Vagina (tissue), 2 donors: ENCODE results near the gene BCLAF1. TPM values are rescaled to one million over a fixed set of nuclear protein-coding genes. Genes with fewer than 3 reads are reported as not detected.

Experiments
- DNase-seq, 2 donors: peaks; one replicate each; pipeline ENCODE4 v3.0.0-alpha.2; 2017; ENCODE audit errors: extremely low spot score in 2 of 2
- H3K27ac ChIP-seq: fragments of 200-600 bp; sonication (generic); one replicate; pipeline ENCODE4 v1.5.1; 2019
- H3K27me3 ChIP-seq: fragments of 200-600 bp; sonication (generic); one replicate; pipeline ENCODE4 v1.5.1; 2019
- H3K36me3 ChIP-seq, 2 donors: fragments of 200-600 bp; sonication (generic); one replicate each; pipeline ENCODE4 v1.5.1; 2017 to 2019
- H3K4me1 ChIP-seq: fragments of 200-600 bp; sonication (generic); one replicate; pipeline ENCODE4 v1.5.1; 2019
- H3K4me3 ChIP-seq, 2 donors: fragments of 200-600 bp; sonication (generic); 1 replicate in 1 of 2; 2 replicates in 1 of 2; pipeline ENCODE4 v1.5.1; 2016 to 2019
- H3K9me3 ChIP-seq: fragments of 200-600 bp; sonication (generic); one replicate; pipeline ENCODE4 v1.5.1; 2019
- CTCF ChIP-seq, 3 experiments: fragments of 450-650 bp in 2 of 3; fragments of 200-600 bp in 1 of 3; sonication (generic) in 1 of 3; IDR thresholded peaks; one replicate each; pipeline ENCODE4 v1.5.1; 2017 to 2019; ENCODE audit warnings: antibody characterized with exemption in 3 of 3, mild to moderate bottlenecking in 2 of 3, moderate library complexity in 2 of 3
- POLR2A ChIP-seq, 2 donors: fragments of 450-650 bp; IDR thresholded peaks; one replicate each; pipeline ENCODE4 v1.6.1; 2017; ENCODE audit warnings: antibody characterized with exemption in 2 of 2, mild to moderate bottlenecking in 2 of 2, moderate library complexity in 2 of 2
- POLR2AphosphoS5 ChIP-seq, 2 donors: sonication (generic); formaldehyde crosslinking; IDR thresholded peaks; one replicate each; pipeline ENCODE4 v1.9.0; 2017; ENCODE audit warnings: antibody characterized with exemption in 2 of 2, mild to moderate bottlenecking in 2 of 2, low read depth in 1 of 2; ENCODE audit not compliant: insufficient read depth in 1 of 2
- intact Hi-C: fragments of 100-400 bp; cut with DNase I; formaldehyde crosslinking; loops from one replicate; pipeline ENCODE4 v1.15.1; 2023
- total RNA-seq: library from RNA; depleted of rRNA; stranded (reverse); fragments of >200 nt; gene quantifications from one replicate; pipeline ENCODE4 v1.2.3, GENCODE V29; 2016

The BCLAF1 gene
- total RNA-seq, 1 donor from 2014 or later = 97.0 TPM

GRCh38 chr6:136235233-136235564 lies 54.4 kb downstream of the BCLAF1 start:
- Histone ChIP-seq H3K36me3 (no peaks in the 10 kb centered on the region), H3K27ac (no peak overlapping the region), H3K27me3 (no peaks in the 10 kb centered on the region), H3K4me1 (no peaks in the 10 kb centered on the region), H3K4me3 (no peak overlapping the region), H3K9me3 (no peaks in the 10 kb centered on the region)
- intact Hi-C loops = no loop called here
- no peak for DNase-seq
- TF ChIP-seq POLR2A (IDR thresholded peaks at IDR 0.05) = no peak
- no peak for TF ChIP-seq CTCF (IDR thresholded peaks at IDR 0.05)
- no peak for TF ChIP-seq POLR2AphosphoS5 (IDR thresholded peaks at IDR 0.05; ENCODE audit: insufficient read depth in 1 of 2, low read depth in 1 of 2)

GRCh38 chr6:136232701-136233100 lies 56.9 kb downstream of the BCLAF1 start:
- no peak for DNase-seq
- Histone ChIP-seq H3K27ac (no peak overlapping the region), H3K36me3 (no peaks in the 10 kb centered on the region), H3K9me3 (no peaks in the 10 kb centered on the region), H3K4me3 (no peak overlapping the region), H3K4me1 (no peaks in the 10 kb centered on the region), H3K27me3 (no peaks in the 10 kb centered on the region)
- intact Hi-C loops = no loop called here
- TF ChIP-seq POLR2AphosphoS5 (IDR thresholded peaks at IDR 0.05; ENCODE audit: insufficient read depth in 1 of 2, low read depth in 1 of 2) (no peak), CTCF (IDR thresholded peaks at IDR 0.05) (no peak), POLR2A (IDR thresholded peaks at IDR 0.05) (no peak)

- Histone ChIP-seq H3K4me3 (no peak overlapping the region), H3K27me3 (no peaks in the 10 kb centered on the region), H3K4me1 (no peaks in the 10 kb centered on the region), H3K9me3 (no peaks in the 10 kb centered on the region), H3K36me3 (no peaks in the 10 kb centered on the region), H3K27ac (no peak overlapping the region)
- intact Hi-C loops = no loop called here
- no peak for DNase-seq
- no peak for TF ChIP-seq POLR2A (IDR thresholded peaks at IDR 0.05)
- TF ChIP-seq CTCF (IDR thresholded peaks at IDR 0.05) = no peak
- TF ChIP-seq POLR2AphosphoS5 (IDR thresholded peaks at IDR 0.05; ENCODE audit: insufficient read depth in 1 of 2, low read depth in 1 of 2) = no peak
Observed at GRCh38 chr6:136230219-136230853, 59.3 kb downstream of the BCLAF1 start.

- Histone ChIP-seq H3K27ac (no peak overlapping the region), H3K9me3 (no peaks in the 10 kb centered on the region), H3K36me3 (no peaks in the 10 kb centered on the region), H3K27me3 (no peaks in the 10 kb centered on the region), H3K4me1 (no peaks in the 10 kb centered on the region), H3K4me3 (no peak overlapping the region)
- intact Hi-C loops = loop anchor here (5.0 kb wide), 1 partner anchor 692 kb away; no protein-coding TSS in a partner anchor
- no peak for TF ChIP-seq POLR2A (IDR thresholded peaks at IDR 0.05)
- no peak for TF ChIP-seq POLR2AphosphoS5 (IDR thresholded peaks at IDR 0.05; ENCODE audit: insufficient read depth in 1 of 2, low read depth in 1 of 2)
- no peak for TF ChIP-seq CTCF (IDR thresholded peaks at IDR 0.05)
- no peak for DNase-seq
Observed at GRCh38 chr6:136228814-136229213, 60.8 kb downstream of the BCLAF1 start.

- intact Hi-C loops = loop anchor here (5.0 kb wide), 1 partner anchor 690 kb away; no protein-coding TSS in a partner anchor
- Histone ChIP-seq H3K27ac (no peak overlapping the region), H3K9me3 (no peaks in the 10 kb centered on the region), H3K4me1 (no peaks in the 10 kb centered on the region), H3K27me3 (no peaks in the 10 kb centered on the region), H3K36me3 (no peaks in the 10 kb centered on the region), H3K4me3 (peak overlapping the region in 1 of 2 donors; percentile 4)
- DNase-seq = no peak
- TF ChIP-seq CTCF (IDR thresholded peaks at IDR 0.05) (no peak), POLR2A (IDR thresholded peaks at IDR 0.05) (no peak), POLR2AphosphoS5 (IDR thresholded peaks at IDR 0.05; ENCODE audit: insufficient read depth in 1 of 2, low read depth in 1 of 2) (no peak)
Observed at GRCh38 chr6:136226674-136227377, 62.8 kb downstream of the BCLAF1 start.
